GM21528 (cell line): ENCODE data around the gene ELL.
"Not testable (repeated sequence)": the region's sequence is repeated elsewhere in the genome, so short reads cannot be mapped to it uniquely, and the experiment has no call there.

Experiments
- ATAC-seq: cut with Tn5 transposase; IDR thresholded peaks from one replicate; pipeline ENCODE4 v1.9.1; 2021; ENCODE audit warnings: mild to moderate bottlenecking, moderate library complexity; ENCODE audit not compliant: unreplicated experiment, low FRiP score

ELL gene

DNA sequence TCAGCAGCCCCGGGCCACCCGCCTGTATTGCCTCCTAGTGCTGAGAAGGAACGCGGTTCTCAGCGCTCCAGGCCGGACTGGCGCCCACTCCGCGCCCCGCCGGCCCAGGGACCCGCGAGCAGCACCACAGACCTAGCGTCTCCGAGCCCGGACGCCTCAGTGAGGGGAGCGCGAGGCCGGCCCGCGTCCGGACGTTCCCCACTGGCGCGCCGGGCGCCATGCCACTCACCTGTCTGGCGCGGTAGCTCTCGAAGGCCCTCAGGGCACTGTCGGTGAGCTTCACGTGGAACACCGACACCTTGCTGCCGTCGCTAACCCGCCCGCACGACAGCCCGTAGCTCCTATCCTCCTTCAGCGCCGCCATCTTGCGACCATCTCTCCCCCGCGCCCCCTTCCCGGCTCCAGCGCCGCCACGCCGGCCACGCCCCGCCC lies at the start of gene ELL:
ELL (minus strand) TSS at position 379 of the 432 bp plus-strand sequence; CDS start at position 364, 15 bp downstream.
- ATAC-seq: peak; percentile 8

DNA sequence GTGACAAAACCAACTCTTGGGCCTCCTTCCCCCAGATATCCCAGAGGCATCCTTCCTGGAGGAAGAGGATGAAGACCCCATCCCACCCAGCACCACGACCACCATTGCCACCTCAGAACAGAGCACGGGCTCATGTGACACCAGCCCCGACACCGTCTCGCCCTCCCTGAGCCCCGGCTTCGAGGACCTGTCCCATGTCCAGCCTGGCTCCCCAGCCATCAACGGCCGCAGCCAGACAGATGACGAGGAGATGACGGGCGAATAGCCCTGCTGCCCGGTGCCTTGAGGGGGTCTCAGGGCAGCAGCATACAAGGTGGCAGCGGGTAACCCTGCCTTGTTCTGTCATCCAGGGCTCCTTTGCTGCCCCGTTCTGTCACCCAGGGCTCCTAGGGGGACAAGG lies 46.5 kb upstream of the ELL start:
- ATAC-seq: no peak

DNA sequence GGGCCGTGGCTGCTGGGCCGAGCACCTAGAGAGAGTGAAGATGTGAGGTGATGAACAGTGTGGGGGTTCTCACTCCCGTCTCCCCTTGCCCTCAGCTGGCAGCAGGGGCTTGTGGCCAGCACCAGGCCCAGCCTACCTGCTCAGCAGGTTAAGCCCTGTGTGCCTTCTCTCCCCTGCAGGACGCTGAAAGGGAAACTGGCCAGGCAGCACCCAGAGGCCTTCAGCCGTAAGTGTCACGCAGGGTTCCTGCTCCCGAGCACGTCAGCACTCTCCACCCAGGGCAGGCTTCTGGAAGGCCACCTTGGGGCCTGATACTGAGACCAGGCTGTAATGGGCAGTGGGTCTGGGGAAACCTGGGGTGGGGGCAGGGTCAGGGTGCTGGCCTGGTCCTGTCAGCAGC lies 45.1 kb upstream of the ELL start:
- no peak for ATAC-seq

DNA sequence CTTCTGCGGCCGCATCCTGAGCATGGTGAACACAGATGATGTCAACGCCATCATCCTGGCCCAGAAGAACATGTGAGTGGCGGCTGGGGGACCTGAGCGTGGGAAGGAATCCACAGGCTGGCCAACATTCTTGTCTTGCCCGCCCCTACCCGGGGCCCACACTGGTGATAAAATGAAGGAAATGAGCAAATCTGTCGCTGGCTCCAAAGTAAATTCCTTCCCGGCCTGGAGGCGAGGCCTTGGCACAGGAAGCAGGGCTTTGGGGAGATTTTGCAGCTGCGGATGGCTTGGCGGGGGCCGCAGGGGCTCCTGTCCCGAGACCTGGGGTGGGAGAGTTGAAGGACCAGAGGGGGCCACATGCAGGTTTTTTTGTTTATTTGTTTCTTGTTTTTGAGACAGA lies 40.2 kb upstream of the ELL start:
- no peak for ATAC-seq

DNA sequence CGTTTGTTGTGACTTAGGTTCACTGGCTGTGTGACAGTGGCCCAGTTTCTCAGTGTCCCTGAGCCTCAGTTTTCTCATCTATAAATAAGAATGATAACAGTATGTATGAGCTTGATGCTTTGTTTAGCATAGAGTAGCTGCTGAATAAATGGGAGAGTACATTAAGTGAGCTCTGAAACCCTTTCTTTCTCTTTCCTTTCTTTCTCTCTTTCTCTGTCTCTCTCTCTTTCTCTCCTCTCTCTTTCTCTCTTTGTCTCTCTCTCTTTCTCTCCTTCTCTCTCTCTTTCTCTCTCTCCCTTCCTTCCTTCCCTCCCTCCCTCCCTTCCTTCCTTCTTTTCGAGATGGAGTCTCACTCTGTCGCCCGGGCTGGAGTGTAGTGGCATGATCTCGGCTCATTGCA lies 37.8 kb upstream of the ELL start:
- no peak for ATAC-seq

DNA sequence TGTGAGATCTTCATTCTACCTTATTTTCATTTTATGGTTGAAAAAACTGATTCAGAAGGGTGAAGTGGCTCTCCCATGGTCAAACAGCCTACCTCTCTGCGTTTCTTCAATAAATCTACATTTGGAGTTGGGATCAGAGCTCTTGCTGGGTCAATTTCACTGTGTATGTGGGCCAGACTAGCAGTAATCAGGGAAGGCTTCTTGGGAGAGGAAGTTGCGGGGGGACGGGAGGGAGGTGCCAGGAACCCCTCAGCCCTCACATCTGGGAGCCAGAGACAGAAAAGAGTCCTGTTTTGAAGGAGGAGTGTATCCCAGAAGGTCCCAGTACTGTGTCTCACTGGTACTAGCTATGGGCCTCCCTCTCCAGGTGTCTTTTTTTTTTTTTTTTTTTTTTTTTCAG lies 36.7 kb upstream of the ELL start:
- peak; percentile 4 for ATAC-seq

DNA sequence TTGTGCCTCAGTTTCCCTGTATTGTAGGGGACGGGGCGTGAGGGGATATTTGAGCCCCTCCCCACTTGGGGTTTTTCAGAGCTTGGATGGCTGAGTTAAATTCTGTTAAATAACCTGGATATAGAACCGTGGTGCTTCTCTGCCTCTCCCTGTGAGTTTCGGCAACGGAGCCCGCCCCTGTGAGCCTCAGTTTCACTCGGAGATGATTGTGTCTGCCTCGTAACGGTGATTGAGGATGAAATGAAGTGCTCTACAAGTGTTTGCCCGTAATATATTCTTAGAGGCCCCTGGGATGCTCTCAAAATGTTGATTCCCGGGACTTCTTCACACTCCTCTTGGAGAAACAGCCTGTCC lies 36.3 kb upstream of the ELL start:
- ATAC-seq: peak; percentile 9

DNA sequence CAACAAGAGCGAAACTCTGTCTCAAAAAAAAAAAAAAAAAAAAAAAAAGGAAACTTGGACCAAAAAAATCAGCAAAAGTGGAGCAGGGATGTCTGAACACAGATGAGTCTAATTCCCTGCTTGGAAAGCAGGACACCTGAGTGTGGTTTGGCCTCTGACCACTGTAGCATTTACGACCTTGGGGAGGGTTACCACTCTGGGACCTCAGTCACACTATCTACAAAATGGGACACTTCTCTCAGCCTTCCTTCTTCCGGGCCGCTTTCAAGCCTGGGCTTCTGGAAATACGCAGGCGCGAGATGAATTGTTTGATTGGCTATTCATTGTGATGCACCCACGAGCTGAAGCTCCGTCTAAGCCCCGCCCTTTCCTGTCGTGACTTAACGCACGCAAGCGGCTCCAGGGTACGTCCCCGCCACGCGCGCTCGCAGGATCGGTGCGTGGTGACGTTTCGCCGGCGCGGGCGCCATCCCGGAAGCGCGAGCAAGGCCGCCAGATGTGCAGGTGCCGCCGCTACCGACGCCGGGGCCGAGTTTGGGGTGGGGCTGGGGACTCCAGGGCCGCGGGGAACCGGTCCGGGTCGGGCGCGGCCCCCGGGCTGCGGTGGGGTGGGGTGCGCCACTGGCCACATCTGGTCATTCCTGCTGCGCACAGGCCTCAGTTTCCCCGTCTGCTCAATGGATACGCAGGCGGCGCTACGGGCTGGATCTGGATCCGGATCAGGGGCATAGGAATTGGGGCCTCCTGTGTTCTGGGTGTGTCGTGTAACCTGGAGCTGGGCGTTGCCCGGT lies 35.7 kb upstream of the ELL start, which contains the start of gene KXD1:
KXD1 (plus strand) TSS at position 460 of the 791 bp plus-strand sequence. CDS start 4,187 bp downstream, outside the sequence.
- ATAC-seq: peak; percentile 81

- ATAC-seq: no peak
Measured at GRCh38 chr19:18551631-18552030, 29.8 kb upstream of the ELL start.

DNA sequence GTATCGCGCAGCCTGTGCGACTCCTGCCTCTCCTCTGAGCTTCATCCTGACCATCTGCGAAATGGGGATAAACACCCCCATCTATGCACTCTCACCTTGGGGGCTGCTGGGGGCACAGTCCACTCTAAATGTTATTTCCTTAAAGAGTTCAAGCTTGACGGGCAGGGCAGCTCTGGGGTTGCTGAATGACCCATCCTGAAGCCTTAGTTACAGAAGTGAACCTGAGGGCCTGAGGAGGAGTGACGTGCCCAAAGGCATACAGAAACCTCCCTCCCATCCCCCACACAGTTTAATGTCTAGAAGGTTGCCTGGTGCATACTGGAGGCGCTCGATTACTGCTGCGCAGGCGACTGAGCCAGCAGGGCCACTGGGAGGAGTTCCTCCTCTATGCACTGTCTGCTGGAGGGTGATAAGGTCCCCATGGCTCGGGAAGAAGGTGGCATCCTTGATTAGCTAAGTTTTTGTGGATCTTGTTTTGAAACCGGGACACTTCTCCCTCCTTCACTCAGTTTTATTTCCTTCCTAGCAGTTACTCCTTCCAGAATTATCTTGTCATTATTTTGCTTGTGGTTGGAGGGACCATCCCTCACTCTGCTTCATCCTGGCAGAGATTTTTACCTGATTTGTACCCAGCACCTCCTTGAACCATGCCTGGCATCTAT lies 22.1 kb upstream of the ELL start:
- peak; percentile 58 for ATAC-seq

- peak; percentile 84 for ATAC-seq
Measured at GRCh38 chr19:18542941-18543813, 21.3 kb upstream of the ELL start, which contains the start of gene FKBP8. Gene FKBP8 (minus strand): TSS chr19:18543573. CDS start chr19:18541970, 1,603 bp downstream.

DNA sequence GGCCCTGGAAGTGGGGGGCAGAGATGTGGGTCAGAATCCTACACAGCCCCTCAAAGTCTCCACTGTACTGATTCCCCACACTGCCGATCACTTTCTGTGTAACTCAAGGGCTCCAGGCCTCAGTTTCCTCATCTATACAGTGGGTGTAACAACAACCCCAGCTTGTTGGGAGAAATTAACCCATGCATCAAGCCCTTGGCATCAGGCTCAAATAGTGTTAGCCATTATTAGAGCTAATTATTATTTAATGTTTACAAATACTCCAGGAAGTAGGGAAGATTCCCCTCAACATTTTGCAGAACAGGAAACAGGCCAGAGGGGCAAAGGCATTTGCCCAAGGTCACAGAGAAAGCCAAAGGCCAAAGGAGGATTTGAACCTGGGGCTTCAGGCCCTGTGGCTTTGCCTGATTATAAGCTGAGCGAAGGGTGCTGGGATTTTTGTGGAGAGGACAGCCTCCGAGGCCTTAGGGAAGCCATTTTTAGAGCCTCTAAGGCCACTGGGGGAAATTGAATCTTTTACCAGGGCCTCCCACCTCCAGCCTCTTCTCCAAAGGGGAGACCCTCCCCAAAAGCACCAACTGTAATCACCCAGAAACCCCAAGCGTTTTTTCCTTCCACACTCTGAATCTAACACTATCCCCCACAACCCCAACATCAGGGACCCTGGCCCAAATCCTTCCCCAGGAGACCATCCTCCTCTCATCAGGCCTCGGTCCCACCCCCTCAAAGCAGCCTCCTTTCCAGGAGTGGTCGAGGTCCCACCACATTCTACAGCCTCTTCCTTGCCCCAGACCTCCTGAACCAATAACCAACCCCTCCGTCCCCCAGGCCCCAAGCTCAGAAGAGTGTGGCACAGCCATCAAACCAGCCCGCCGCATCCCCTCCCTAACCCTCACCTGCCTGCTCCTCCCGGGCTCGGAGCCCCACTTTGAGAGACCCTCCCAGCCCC lies 20.4 kb upstream of the ELL start:
- ATAC-seq: no peak

DNA sequence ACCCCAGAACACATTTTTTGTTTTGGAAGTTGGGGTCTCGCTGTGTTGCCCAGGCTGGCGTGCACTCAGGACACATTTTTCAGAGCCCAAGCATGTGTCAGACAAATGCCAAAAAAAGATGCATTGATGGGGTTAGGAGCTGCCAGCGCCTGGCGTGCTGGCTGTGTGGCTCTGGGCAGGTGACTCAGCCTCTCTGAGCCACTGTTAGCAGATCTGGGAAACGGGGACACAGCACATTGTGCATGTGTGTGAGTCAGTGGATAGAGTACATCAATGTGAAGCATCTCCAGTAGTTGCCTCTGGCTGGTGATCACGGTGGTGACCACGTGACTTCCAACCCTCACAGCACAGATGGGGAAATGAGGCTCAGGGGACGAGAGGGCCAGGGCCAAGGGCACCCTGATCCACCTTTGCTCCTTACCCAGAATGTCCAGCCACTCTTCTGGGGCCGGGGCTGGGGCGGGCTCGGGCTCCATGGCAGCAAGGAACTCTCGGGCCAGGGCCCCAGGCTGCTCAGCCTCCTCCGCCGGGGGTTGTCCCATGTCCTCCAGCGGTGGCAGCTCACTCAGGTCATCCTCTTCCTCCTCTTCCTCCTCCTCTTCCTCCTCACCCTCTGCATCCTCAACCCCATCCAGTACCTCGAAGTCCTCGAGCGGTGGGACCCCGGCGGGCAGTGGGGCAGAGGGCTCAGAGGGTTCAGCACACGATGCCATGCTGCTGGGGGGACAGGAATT lies 19.6 kb upstream of the ELL start:
- no peak for ATAC-seq

- not testable (repeated sequence) for ATAC-seq
Measured at GRCh38 chr19:18540200-18540599, 18.3 kb upstream of the ELL start.

- no peak for ATAC-seq
Measured at GRCh38 chr19:18539372-18539771, 17.5 kb upstream of the ELL start.

DNA sequence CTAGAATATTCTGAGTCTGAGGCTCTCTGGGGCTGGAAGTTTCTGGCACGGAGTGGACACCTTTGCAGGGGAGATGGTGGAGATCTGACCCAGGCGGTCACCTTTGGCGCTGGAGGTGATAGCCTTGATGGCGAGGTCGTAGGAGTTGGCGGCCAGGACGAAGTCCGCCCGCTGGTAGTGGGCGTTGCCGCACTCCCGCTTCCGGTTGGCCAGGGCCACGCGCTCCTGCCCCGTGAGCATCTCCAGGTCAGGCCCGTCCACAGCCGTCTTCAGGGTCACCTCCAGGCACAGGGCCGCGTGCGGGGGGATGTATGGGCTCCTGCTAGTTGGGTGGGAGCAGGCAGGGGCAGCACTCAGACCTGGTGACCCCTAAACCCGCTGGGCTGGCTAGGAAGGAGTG lies 16.2 kb upstream of the ELL start:
- ATAC-seq: no peak

GRCh38 chr19:18537431-18537830 lies 15.6 kb upstream of the ELL start:
- no peak for ATAC-seq

- ATAC-seq: no peak
Measured at GRCh38 chr19:18536475-18536874, 14.6 kb upstream of the ELL start.

DNA sequence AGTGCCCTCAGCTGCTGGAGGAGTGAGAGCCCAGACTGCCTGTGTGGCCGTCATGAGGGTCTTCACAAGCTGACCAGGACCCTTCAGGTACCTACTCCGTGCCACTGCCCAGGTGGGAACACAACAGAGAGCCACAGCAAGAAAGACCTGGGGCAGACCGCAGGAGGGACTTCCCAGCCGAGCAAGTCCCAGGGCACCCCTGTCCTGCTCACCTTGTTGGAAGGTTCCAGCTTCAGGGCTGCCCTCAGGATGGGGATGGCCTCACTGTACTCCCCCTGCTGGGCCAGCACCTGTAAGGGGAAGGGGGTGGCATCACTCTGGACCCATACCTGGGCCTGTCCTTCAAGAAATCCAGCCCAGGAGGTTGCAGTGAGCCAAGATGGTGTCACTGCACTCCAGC lies 11.2 kb upstream of the ELL start:
- ATAC-seq: no peak
